Measurements from ENCODE around the gene UGT1A6.

Gene UGT1A6

DNA sequence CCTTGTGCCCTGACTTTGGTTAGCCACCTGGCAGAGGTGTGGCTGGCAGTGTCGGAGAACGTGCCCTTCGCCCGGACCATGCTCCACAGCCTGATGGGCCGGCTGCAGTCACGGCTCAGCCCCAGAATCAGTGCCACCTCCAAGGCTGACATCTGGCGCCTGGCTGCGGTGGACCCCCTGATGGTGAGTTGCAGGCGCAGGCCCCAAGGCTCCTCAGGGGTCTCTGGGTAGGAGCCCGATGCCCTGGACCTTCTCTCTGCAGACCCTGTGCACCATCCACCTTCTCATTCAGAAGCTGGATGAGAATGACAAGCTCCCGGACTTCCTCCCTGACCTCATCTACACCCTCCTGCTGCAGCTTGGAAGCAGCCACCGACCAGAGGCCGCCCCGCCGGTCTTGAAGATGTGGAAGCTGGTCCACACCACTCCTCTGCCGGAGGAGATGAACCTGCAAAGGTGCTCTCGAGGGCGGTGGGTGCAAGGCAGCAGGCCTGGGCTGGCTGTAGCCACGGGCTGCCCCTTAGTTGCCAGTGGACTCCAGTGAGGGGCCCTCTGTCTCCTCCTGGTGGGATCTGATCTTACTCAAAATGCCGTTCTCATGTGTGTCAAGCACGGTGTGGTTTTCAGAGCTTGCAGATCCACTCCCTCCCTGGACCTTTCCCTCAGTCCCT lies 129.5 kb downstream of the UGT1A6 start:
- DNase-seq = no peak
